Lower lobe of right lung (tissue), 2 donors: ENCODE measurements around the gene SYNE3. TPM values are rescaled to one million over a fixed set of nuclear protein-coding genes. Genes with fewer than 3 reads are reported as not detected.

Source experiments
- ATAC-seq, 2 donors: fragments of 200-7000 bp; cut with Tn5 transposase; one replicate each; pipeline ENCODE4 v1.9.1; 2020 to 2022; ENCODE audit warnings: mild to moderate bottlenecking in 2 of 2, moderate library complexity in 2 of 2
- DNase-seq: peaks from one replicate; pipeline ENCODE4 v3.0.0-alpha.2; 2020
- H3K27ac ChIP-seq: fragments of 200-600 bp; one replicate; pipeline ENCODE4 v1.8.0; 2022
- H3K27me3 ChIP-seq: fragments of 200-600 bp; one replicate; pipeline ENCODE4 v1.8.0; 2022; ENCODE audit warnings: low read depth
- H3K36me3 ChIP-seq: fragments of 200-600 bp; one replicate; pipeline ENCODE4 v1.8.0; 2022; ENCODE audit warnings: mild to moderate bottlenecking
- H3K4me1 ChIP-seq: fragments of 200-600 bp; one replicate; pipeline ENCODE4 v1.8.0; 2022
- H3K4me3 ChIP-seq: fragments of 200-600 bp; one replicate; pipeline ENCODE4 v1.8.0; 2022; ENCODE audit warnings: mild to moderate bottlenecking
- H3K9me3 ChIP-seq: fragments of 200-600 bp; one replicate; pipeline ENCODE4 v1.8.0; 2022
- CTCF ChIP-seq: fragments of 200-600 bp; IDR thresholded peaks from one replicate; pipeline ENCODE4 v1.8.0; 2022; ENCODE audit warnings: antibody characterized with exemption, mild to moderate bottlenecking
- intact Hi-C: fragments of 100-400 bp; cut with DNase I; formaldehyde crosslinking; loops from one replicate; pipeline ENCODE4 v1.11.0; 2022
- total RNA-seq: library from RNA; stranded (reverse); fragmentation: NEBNext Ultra II Directional; extraction: Animal tissue kit (Norgen Biotek cat#: 25700); gene quantifications from one replicate; pipeline ENCODE4 v1.2.1, GENCODE V29; 2021
- donor health status: DM: no; HTN: yes; CAD: no; lungs with severe emphysema.

SYNE3 gene
- total RNA-seq, 1 donor from 2014 or later: 22.4 TPM

GRCh38 chr14:95478818-95479217 is 37.6 kb downstream of the SYNE3 start:
- DNase-seq (no peak), ATAC-seq (no peak)
- H3K27ac ChIP-seq: no peak overlapping the region
- H3K4me1 ChIP-seq: peaks cover 30% of the 10 kb centered on the region
- no peak overlapping the region for H3K4me3 ChIP-seq
- H3K27me3 ChIP-seq: no peaks in the 10 kb centered on the region
- peaks cover 18% of the 10 kb centered on the region for H3K36me3 ChIP-seq
- intact Hi-C loops: no loop called here
- TF ChIP-seq CTCF: no peak
- no peaks in the 10 kb centered on the region for H3K9me3 ChIP-seq

GRCh38 chr14:95478309-95478708 is 38.1 kb downstream of the SYNE3 start:
- peaks cover 25% of the 10 kb centered on the region for H3K4me1 ChIP-seq
- H3K27ac ChIP-seq: no peak overlapping the region
- DNase-seq: no peak
- no peak for ATAC-seq
- H3K27me3 ChIP-seq: no peaks in the 10 kb centered on the region
- intact Hi-C loops: no loop called here
- H3K36me3 ChIP-seq: peaks cover 19% of the 10 kb centered on the region
- H3K9me3 ChIP-seq: no peaks in the 10 kb centered on the region
- TF ChIP-seq CTCF: no peak
- no peak overlapping the region for H3K4me3 ChIP-seq

GRCh38 chr14:95477411-95478269 is 38.8 kb downstream of the SYNE3 start:
- no peaks in the 10 kb centered on the region for H3K9me3 ChIP-seq
- no peak overlapping the region for H3K4me3 ChIP-seq
- H3K27ac ChIP-seq: no peak overlapping the region
- ATAC-seq (no peak), DNase-seq (no peak)
- TF ChIP-seq CTCF: no peak
- no peaks in the 10 kb centered on the region for H3K27me3 ChIP-seq
- H3K4me1 ChIP-seq: peaks cover 25% of the 10 kb centered on the region
- H3K36me3 ChIP-seq: peaks cover 26% of the 10 kb centered on the region
- intact Hi-C loops: no loop called here

GRCh38 chr14:95476747-95477146 is 39.7 kb downstream of the SYNE3 start:
- H3K4me1 ChIP-seq: peaks cover 30% of the 10 kb centered on the region
- no peak for TF ChIP-seq CTCF
- no peak overlapping the region for H3K4me3 ChIP-seq
- ATAC-seq: no peak
- DNase-seq: no peak
- no peak overlapping the region for H3K27ac ChIP-seq
- no peaks in the 10 kb centered on the region for H3K9me3 ChIP-seq
- H3K27me3 ChIP-seq: no peaks in the 10 kb centered on the region
- H3K36me3 ChIP-seq: peaks cover 35% of the 10 kb centered on the region
- intact Hi-C loops: no loop called here

GRCh38 chr14:95475540-95476240 is 40.8 kb downstream of the SYNE3 start:
- H3K9me3 ChIP-seq: no peaks in the 10 kb centered on the region
- no peak for ATAC-seq
- H3K36me3 ChIP-seq: peaks cover 35% of the 10 kb centered on the region
- H3K27me3 ChIP-seq: no peaks in the 10 kb centered on the region
- no peak overlapping the region for H3K27ac ChIP-seq
- DNase-seq: no peak
- intact Hi-C loops: no loop called here
- H3K4me1 ChIP-seq: peaks cover 28% of the 10 kb centered on the region
- TF ChIP-seq CTCF: no peak
- no peak overlapping the region for H3K4me3 ChIP-seq
